CD14-positive monocyte (primary cell): ENCODE data around the gene AMPD3. TPM values are rescaled to one million over a fixed set of nuclear protein-coding genes. Genes with fewer than 3 reads are reported as not detected.

ENCODE experiments used
- DNase-seq, 3 donors: peaks; one replicate each; pipeline ENCODE4 v3.0.0-alpha.2; 2011 to 2022
- H2AFZ ChIP-seq: 2 replicates; pipeline ENCODE4 v1.6.0; 2012; ENCODE audit warnings: mild to moderate bottlenecking, low read depth, low read length, inconsistent platforms; ENCODE audit not compliant: insufficient read depth, poor library complexity, severe bottlenecking
- H3K27ac ChIP-seq, 2 donors: 1 replicate in 1 of 2; 2 replicates in 1 of 2; pipeline ENCODE4 v1.5.1; 2012 to 2013; ENCODE audit warnings: low read length in 2 of 2, control low read depth in 1 of 2, inconsistent platforms in 1 of 2, low read depth in 1 of 2, mild to moderate bottlenecking in 1 of 2
- H3K27me3 ChIP-seq, 2 donors: one replicate each; pipeline versions ENCODE4 v1.6.0 to v1.6.1; 2011 to 2013; ENCODE audit warnings: low read length in 2 of 2; ENCODE audit not compliant: control insufficient read depth in 2 of 2, insufficient read depth in 2 of 2
- H3K36me3 ChIP-seq, 2 donors: replicated peaks in 1 of 2; 1 replicate in 1 of 2; 2 replicates in 1 of 2; pipeline versions ENCODE4 v1.5.1 to v1.6.1; 2012 to 2013; ENCODE audit warnings: low read length in 2 of 2, control low read depth in 1 of 2, inconsistent platforms in 1 of 2, mild to moderate bottlenecking in 1 of 2; ENCODE audit not compliant: insufficient read depth in 2 of 2, control insufficient read depth in 1 of 2
- H3K4me1 ChIP-seq, 2 donors: 1 replicate in 1 of 2; 2 replicates in 1 of 2; pipeline versions ENCODE4 v1.5.1 to v1.6.1; 2012 to 2013; ENCODE audit warnings: low read length in 2 of 2, control low read depth in 1 of 2, inconsistent platforms in 1 of 2, mild to moderate bottlenecking in 1 of 2, moderate library complexity in 1 of 2; ENCODE audit not compliant: insufficient read depth in 2 of 2, control insufficient read depth in 1 of 2
- H3K4me2 ChIP-seq: replicated peaks from 2 replicates; pipeline ENCODE3; 2012; ENCODE audit warnings: low read length, moderate library complexity, mild to moderate bottlenecking; ENCODE audit not compliant: poor library complexity, severe bottlenecking; ENCODE audit errors: extremely low read depth
- H3K4me3 ChIP-seq, 3 experiments: fragments of 200-600 bp in 1 of 3; sonication (generic) in 1 of 3; replicated peaks in 1 of 3; 1 replicate in 2 of 3; 2 replicates in 1 of 3; pipeline ENCODE4 v1.5.1; 2011 to 2013; ENCODE audit warnings: low read length in 3 of 3, mild to moderate bottlenecking in 3 of 3, control low read depth in 2 of 3, low read depth in 2 of 3, inconsistent platforms in 1 of 3, moderate library complexity in 1 of 3
- H3K79me2 ChIP-seq: 2 replicates; pipeline ENCODE4 v1.6.0; 2012; ENCODE audit warnings: mild to moderate bottlenecking, control low read depth, inconsistent platforms, low read length, moderate library complexity; ENCODE audit not compliant: insufficient read depth
- H3K9ac ChIP-seq: 2 replicates; pipeline ENCODE4 v1.6.0; 2017; ENCODE audit warnings: low read length, mild to moderate bottlenecking; ENCODE audit not compliant: insufficient read depth, poor library complexity, severe bottlenecking
- H3K9me3 ChIP-seq, 2 donors: replicated peaks in 1 of 2; 1 replicate in 1 of 2; 2 replicates in 1 of 2; pipeline versions ENCODE4 v1.5.1 to v1.6.1; 2012 to 2013; ENCODE audit warnings: low read length in 2 of 2, control low read depth in 1 of 2; ENCODE audit not compliant: control insufficient read depth in 1 of 2, insufficient read depth in 1 of 2
- H4K20me1 ChIP-seq: 2 replicates; pipeline ENCODE4 v1.6.0; 2012; ENCODE audit warnings: mild to moderate bottlenecking, low read length, control low read depth, moderate library complexity; ENCODE audit not compliant: insufficient read depth
- H3K27ac Mint-ChIP-seq, 7 donors: one replicate each; pipeline ENCODE4 v1.8.0; 2020; ENCODE audit warnings: mild to moderate bottlenecking in 7 of 7, mixed read lengths in 7 of 7, moderate library complexity in 6 of 7, inconsistent platforms in 2 of 7
- H3K27me3 Mint-ChIP-seq, 3 donors: one replicate each; pipeline ENCODE4 v1.8.0; 2021 to 2022; ENCODE audit warnings: low read depth in 3 of 3, mild to moderate bottlenecking in 3 of 3, mixed read lengths in 3 of 3, moderate library complexity in 3 of 3, inconsistent platforms in 1 of 3
- H3K36me3 Mint-ChIP-seq, 2 donors: one replicate each; pipeline ENCODE4 v1.8.0; 2020; ENCODE audit warnings: mixed read lengths in 2 of 2, inconsistent platforms in 1 of 2, mild to moderate bottlenecking in 1 of 2
- H3K4me1 Mint-ChIP-seq: one replicate; pipeline ENCODE4 v1.8.0; 2020; ENCODE audit warnings: mild to moderate bottlenecking, mixed read lengths
- H3K4me3 Mint-ChIP-seq, 2 donors: one replicate each; pipeline ENCODE4 v1.8.0; 2020; ENCODE audit warnings: mild to moderate bottlenecking in 2 of 2, mixed read lengths in 2 of 2, moderate library complexity in 1 of 2
- H3K9me3 Mint-ChIP-seq, 7 donors: one replicate each; pipeline ENCODE4 v1.8.0; 2020 to 2022; ENCODE audit warnings: mixed read lengths in 7 of 7, mild to moderate bottlenecking in 6 of 7, moderate library complexity in 6 of 7, inconsistent platforms in 2 of 7
- WGBS: methylation state at CpG from one replicate; pipeline ENCODE4 v1.1.5; 2013; ENCODE audit warnings: missing lambda C conversion rate; ENCODE audit not compliant: insufficient coverage; 5-methylcytosine and 5-hydroxymethylcytosine counted together
- intact Hi-C, 2 donors: fragments of 100-400 bp; cut with micrococcal nuclease; formaldehyde crosslinking; loops; one replicate each; pipeline versions ENCODE4 v1.15.0 to v1.15.1; 2023
- polyA plus RNA-seq, 3 donors: library from polyadenylated mRNA; depleted of rRNA in 1 of 3; unstranded in 2 of 3; stranded (reverse) in 1 of 3; fragments of 300-500 nt in 2 of 3; fragments of >200 nt in 1 of 3; fragmentation: Illumina TruSeq in 2 of 3; gene quantifications; 1 replicate in 2 of 3; 2 replicates in 1 of 3; pipeline ENCODE4 v1.2.3, GENCODE V29; 2012 to 2021
- TF ChIP-seq, protein P1 (sequence below): fragments of 200-600 bp; IDR thresholded peaks from one replicate; pipeline ENCODE4 v1.8.0; 2022; ENCODE audit warnings: antibody characterized with exemption, mild to moderate bottlenecking

Gene AMPD3
- polyA plus RNA-seq, 3 donors = 10.5 to 24.3 (median 14.3) TPM

DNA sequence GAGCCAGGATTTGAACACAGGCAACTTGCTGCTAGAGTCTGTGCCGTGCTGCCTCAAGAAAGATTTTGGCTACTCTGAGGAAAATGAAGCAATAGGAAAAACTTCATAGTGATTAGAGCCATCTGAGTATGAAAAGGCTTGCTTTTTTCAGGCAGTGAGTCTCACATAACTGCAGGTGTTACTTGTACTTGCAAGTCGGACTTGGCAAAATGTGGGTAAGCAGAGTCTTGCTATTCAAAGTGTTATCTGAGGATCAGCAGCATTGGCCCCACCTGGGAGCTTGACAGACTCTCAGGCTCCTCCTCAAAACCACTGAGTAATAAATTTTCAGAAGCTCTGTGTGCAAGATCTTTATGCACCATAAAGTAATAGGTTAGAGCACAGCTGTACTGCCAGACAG lies 67.9 kb downstream of the AMPD3 start:
- intact Hi-C loops = no loop called here
- no peaks in the 10 kb centered on the region for H3K9me3 ChIP-seq
- no peak overlapping the region for H3K27ac Mint-ChIP-seq
- H3K4me1 ChIP-seq = no peaks in the 10 kb centered on the region
- WGBS = 66% methylated on average over 2 of the region's 2 CpGs
- no peak overlapping the region for H3K9ac ChIP-seq
- TF ChIP-seq, protein P1, sequence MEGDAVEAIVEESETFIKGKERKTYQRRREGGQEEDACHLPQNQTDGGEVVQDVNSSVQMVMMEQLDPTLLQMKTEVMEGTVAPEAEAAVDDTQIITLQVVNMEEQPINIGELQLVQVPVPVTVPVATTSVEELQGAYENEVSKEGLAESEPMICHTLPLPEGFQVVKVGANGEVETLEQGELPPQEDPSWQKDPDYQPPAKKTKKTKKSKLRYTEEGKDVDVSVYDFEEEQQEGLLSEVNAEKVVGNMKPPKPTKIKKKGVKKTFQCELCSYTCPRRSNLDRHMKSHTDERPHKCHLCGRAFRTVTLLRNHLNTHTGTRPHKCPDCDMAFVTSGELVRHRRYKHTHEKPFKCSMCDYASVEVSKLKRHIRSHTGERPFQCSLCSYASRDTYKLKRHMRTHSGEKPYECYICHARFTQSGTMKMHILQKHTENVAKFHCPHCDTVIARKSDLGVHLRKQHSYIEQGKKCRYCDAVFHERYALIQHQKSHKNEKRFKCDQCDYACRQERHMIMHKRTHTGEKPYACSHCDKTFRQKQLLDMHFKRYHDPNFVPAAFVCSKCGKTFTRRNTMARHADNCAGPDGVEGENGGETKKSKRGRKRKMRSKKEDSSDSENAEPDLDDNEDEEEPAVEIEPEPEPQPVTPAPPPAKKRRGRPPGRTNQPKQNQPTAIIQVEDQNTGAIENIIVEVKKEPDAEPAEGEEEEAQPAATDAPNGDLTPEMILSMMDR = no peak
- H3K9me3 Mint-ChIP-seq = no peaks in the 10 kb centered on the region
- H3K4me2 ChIP-seq = no peak overlapping the region
- H3K36me3 ChIP-seq = peaks cover 87 to 93% of the 10 kb centered on the region in 2 donors
- H3K79me2 ChIP-seq = no peaks in the 10 kb centered on the region
- H4K20me1 ChIP-seq = no peaks in the 10 kb centered on the region
- no peak overlapping the region for H2AFZ ChIP-seq
- no peaks in the 10 kb centered on the region for H3K4me1 Mint-ChIP-seq
- no peaks in the 10 kb centered on the region for H3K27me3 ChIP-seq
- no peak overlapping the region for H3K4me3 ChIP-seq
- H3K4me3 Mint-ChIP-seq = no peak overlapping the region
- no peaks in the 10 kb centered on the region for H3K27me3 Mint-ChIP-seq
- H3K27ac ChIP-seq = no peak overlapping the region
- no peak for DNase-seq
- H3K36me3 Mint-ChIP-seq = peaks cover 62 to 76% of the 10 kb centered on the region in 2 donors

DNA sequence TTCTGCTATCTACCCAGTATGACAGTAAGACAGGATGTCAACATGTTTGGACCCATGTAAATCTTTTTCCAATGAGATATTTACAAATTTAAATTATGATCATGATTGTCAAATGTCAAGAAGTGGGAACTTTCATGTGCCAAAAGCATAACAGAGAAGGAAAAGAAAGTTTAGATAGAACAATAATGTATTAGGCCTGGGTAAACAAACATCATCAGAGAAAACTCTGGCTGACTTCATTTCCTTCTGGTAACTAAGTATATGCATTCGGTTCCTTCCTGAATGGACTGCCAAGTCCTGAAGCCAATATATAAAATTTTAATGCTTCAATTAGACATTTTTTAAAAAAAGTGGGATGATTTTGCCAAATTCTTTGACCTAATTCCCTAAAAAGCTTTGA lies 69.4 kb downstream of the AMPD3 start:
- H3K4me3 Mint-ChIP-seq = no peak overlapping the region
- H3K27ac Mint-ChIP-seq = no peak overlapping the region
- TF ChIP-seq, protein P1 = no peak
- H3K9ac ChIP-seq = no peak overlapping the region
- no peaks in the 10 kb centered on the region for H3K9me3 ChIP-seq
- no peaks in the 10 kb centered on the region for H3K79me2 ChIP-seq
- no CpG with 5 or more reads among the region's 1 CpG for WGBS
- no peak overlapping the region for H3K4me2 ChIP-seq
- no peak overlapping the region for H3K4me3 ChIP-seq
- H3K4me1 ChIP-seq = no peaks in the 10 kb centered on the region
- H3K27me3 ChIP-seq = no peaks in the 10 kb centered on the region
- peaks cover 69 to 82% of the 10 kb centered on the region in 2 donors for H3K36me3 Mint-ChIP-seq
- no peak overlapping the region for H2AFZ ChIP-seq
- no peaks in the 10 kb centered on the region for H3K27me3 Mint-ChIP-seq
- no peak for DNase-seq
- H4K20me1 ChIP-seq = no peaks in the 10 kb centered on the region
- intact Hi-C loops = no loop called here
- H3K4me1 Mint-ChIP-seq = no peaks in the 10 kb centered on the region
- no peaks in the 10 kb centered on the region for H3K9me3 Mint-ChIP-seq
- peaks cover 90 to 93% of the 10 kb centered on the region in 2 donors for H3K36me3 ChIP-seq
- no peak overlapping the region for H3K27ac ChIP-seq
